Smooth muscle cell (in vitro differentiated cells): ENCODE data around the gene CDHR3. TPM values are rescaled to one million over a fixed set of nuclear protein-coding genes. Genes with fewer than 3 reads are reported as not detected.

Source experiments
- DNase-seq: peaks from one replicate; lab custom pipeline; 2025; ENCODE audit not compliant: unreplicated experiment; lab: John Stamatoyannopoulos, UW
- H2AFZ ChIP-seq: fragments of 200-600 bp; sonication (generic); 2 replicates; pipeline ENCODE4 v1.6.0; 2016; ENCODE audit warnings: antibody characterized with exemption, low read depth, mild to moderate bottlenecking
- H3F3A ChIP-seq: fragments of 200-600 bp; sonication (generic); 2 replicates; pipeline ENCODE4 v1.6.0; 2017; ENCODE audit warnings: antibody characterized with exemption, low read depth
- H3K27ac ChIP-seq: fragments of 200-600 bp; sonication (generic); 2 replicates; pipeline ENCODE4 v1.5.1; 2016; ENCODE audit warnings: low read depth, mild to moderate bottlenecking
- H3K27me3 ChIP-seq: fragments of 200-600 bp; sonication (generic); 2 replicates; pipeline ENCODE4 v1.6.1; 2016; ENCODE audit warnings: low read depth, mild to moderate bottlenecking
- H3K36me3 ChIP-seq: fragments of 200-600 bp; sonication (generic); 2 replicates; pipeline ENCODE4 v1.5.1; 2016; ENCODE audit warnings: low read depth
- H3K4me1 ChIP-seq: fragments of 200-600 bp; sonication (generic); 2 replicates; pipeline ENCODE4 v1.5.1; 2016; ENCODE audit warnings: low read depth
- H3K4me2 ChIP-seq: fragments of 200-600 bp; sonication (generic); 2 replicates; pipeline ENCODE4 v1.6.0; 2016; ENCODE audit warnings: mild to moderate bottlenecking
- H3K4me3 ChIP-seq: fragments of 200-600 bp; sonication (generic); 2 replicates; pipeline ENCODE4 v1.5.1; 2016; ENCODE audit warnings: mild to moderate bottlenecking
- H3K79me2 ChIP-seq: fragments of 200-600 bp; sonication (generic); 2 replicates; pipeline ENCODE4 v1.6.0; 2016; ENCODE audit warnings: low read depth, mild to moderate bottlenecking
- H3K9ac ChIP-seq: fragments of 200-600 bp; sonication (generic); 2 replicates; pipeline ENCODE4 v1.6.0; 2016; ENCODE audit warnings: low read depth
- H3K9me3 ChIP-seq: fragments of 200-600 bp; sonication (generic); replicated peaks from 2 replicates; pipeline ENCODE4 v1.5.1; 2016; ENCODE audit warnings: low read depth
- H4K20me1 ChIP-seq: fragments of 200-600 bp; sonication (generic); 2 replicates; pipeline ENCODE4 v1.6.0; 2016; ENCODE audit warnings: low read depth
- CTCF ChIP-seq: fragments of 200-600 bp; sonication (generic); IDR thresholded peaks from 2 replicates; pipeline ENCODE4 v1.5.1; 2017; ENCODE audit warnings: borderline replicate concordance, mild to moderate bottlenecking, antibody characterized with exemption; ENCODE audit not compliant: insufficient read depth, poor library complexity, severe bottlenecking
- WGBS: methylation state at CpG from one replicate; pipeline ENCODE4 v1.1.7; 2016; ENCODE audit warnings: low lambda C conversion rate; 5-methylcytosine and 5-hydroxymethylcytosine counted together
- polyA plus RNA-seq: library from polyadenylated mRNA; unstranded; fragments of >200 nt; fragmentation: Nextera tagmentation; extraction: Ambion mirVana; gene quantifications from 2 replicates; pipeline ENCODE4 v1.2.1, GENCODE V29; 2016
- total RNA-seq: library from RNA; depleted of rRNA; stranded (reverse); fragments of >200 nt; gene quantifications from 2 replicates; pipeline ENCODE4 v1.2.3, GENCODE V29; 2014

CDHR3 gene
- total and polyA plus RNA-seq, 2 experiments from 2014 or later = 0.31 to 1.7 TPM

GRCh38 chr7:106036004-106036403 is 72.9 kb downstream of the CDHR3 start:
- no peak for TF ChIP-seq CTCF

GRCh38 chr7:106037489-106038176 is 74.6 kb downstream of the CDHR3 start:
- no peak for DNase-seq
- Histone ChIP-seq H3K4me1 (no peaks in the 10 kb centered on the region), H3K4me2 (no peak overlapping the region), H3F3A (no peaks in the 10 kb centered on the region), H3K27me3 (no peaks in the 10 kb centered on the region), H3K79me2 (no peaks in the 10 kb centered on the region), H4K20me1 (no peaks in the 10 kb centered on the region), H3K4me3 (no peak overlapping the region), H3K36me3 (no peaks in the 10 kb centered on the region), H2AFZ (no peak overlapping the region), H3K27ac (no peak overlapping the region), H3K9ac (no peak overlapping the region), H3K9me3 (no peaks in the 10 kb centered on the region)
- WGBS = 84% methylated on average over 7 of the region's 7 CpGs
- TF ChIP-seq CTCF = no peak

More at GRCh38 chr7:106036004-106036403, 72.9 kb downstream of the CDHR3 start:
- Histone ChIP-seq H3F3A (no peaks in the 10 kb centered on the region), H3K4me1 (no peaks in the 10 kb centered on the region), H3K4me3 (no peak overlapping the region), H3K27me3 (no peaks in the 10 kb centered on the region), H3K9ac (no peak overlapping the region), H3K36me3 (no peaks in the 10 kb centered on the region), H3K79me2 (no peaks in the 10 kb centered on the region), H2AFZ (no peak overlapping the region), H3K27ac (no peak overlapping the region), H3K4me2 (no peak overlapping the region), H3K9me3 (no peaks in the 10 kb centered on the region), H4K20me1 (no peaks in the 10 kb centered on the region)
- DNase-seq = no peak
- WGBS = 68% methylated on average over 6 of the region's 6 CpGs

- Histone ChIP-seq H3F3A (no peaks in the 10 kb centered on the region), H3K79me2 (no peaks in the 10 kb centered on the region), H2AFZ (no peak overlapping the region), H3K27me3 (no peaks in the 10 kb centered on the region), H3K9ac (no peak overlapping the region), H3K27ac (no peak overlapping the region), H4K20me1 (no peaks in the 10 kb centered on the region), H3K4me2 (no peak overlapping the region), H3K4me1 (no peaks in the 10 kb centered on the region), H3K36me3 (no peaks in the 10 kb centered on the region), H3K4me3 (no peak overlapping the region), H3K9me3 (no peaks in the 10 kb centered on the region)
- no peak for DNase-seq
- TF ChIP-seq CTCF = no peak
- 87% methylated on average over 5 of the region's 5 CpGs for WGBS
These were observed 75.2 kb downstream of the CDHR3 start for GRCh38 chr7:106038289-106038688.

GRCh38 chr7:106038916-106039315 is 75.9 kb downstream of the CDHR3 start:
- Histone ChIP-seq H3K9ac (no peak overlapping the region), H3K4me1 (no peaks in the 10 kb centered on the region), H4K20me1 (no peaks in the 10 kb centered on the region), H3K79me2 (no peaks in the 10 kb centered on the region), H2AFZ (peak overlapping the region; percentile 25), H3K4me2 (peak overlapping the region; percentile 35), H3F3A (no peaks in the 10 kb centered on the region), H3K36me3 (no peaks in the 10 kb centered on the region), H3K27ac (peak overlapping the region; percentile 34), H3K4me3 (no peak overlapping the region), H3K27me3 (no peaks in the 10 kb centered on the region), H3K9me3 (no peaks in the 10 kb centered on the region)
- TF ChIP-seq CTCF = no peak
- WGBS = 87% methylated on average over 12 of the region's 12 CpGs
- no peak for DNase-seq
